ENCODE data around the gene MOGAT1. TPM values are rescaled to one million over a fixed set of nuclear protein-coding genes. Genes with fewer than 3 reads are reported as not detected.
A peak's percentile ranks its signal among the peaks of the same experiment; 100 is the strongest.
"Not testable (repeated sequence)": the region's sequence is repeated elsewhere in the genome, so short reads cannot be mapped to it uniquely, and the experiment has no call there.

MOGAT1 gene
- total RNA-seq, 1 donor from 2014 or later, result not detected

DNA sequence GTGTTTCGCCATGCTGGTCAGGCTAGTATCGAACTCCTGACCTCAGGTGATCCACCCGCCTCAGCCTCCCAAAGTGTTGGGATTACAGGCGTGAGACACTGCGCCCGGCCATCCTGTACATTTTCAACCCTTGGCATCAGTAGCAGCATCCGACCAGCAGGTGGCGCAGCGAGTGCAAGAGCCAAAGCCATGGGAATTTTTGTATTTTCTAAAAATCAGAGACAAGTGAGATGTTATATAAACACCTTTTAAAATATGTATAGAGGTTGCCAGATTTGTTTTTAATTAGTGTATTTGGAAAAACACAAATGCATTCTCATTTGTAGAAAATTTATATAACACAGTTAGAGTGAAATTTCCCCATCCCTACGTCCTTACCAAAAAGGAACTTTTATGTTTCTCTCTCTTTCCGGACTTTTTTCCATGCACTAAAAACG is 36.8 kb downstream of the MOGAT1 start:
- DNase-seq (ENCODE audit: low spot score in 2 of 2) (peak; percentile 22 to 39), FAIRE-seq (peak; percentile 82)

- DNase-seq (ENCODE audit: low spot score in 2 of 2) (peak; percentile 44 to 62), FAIRE-seq (no peak)
Observed at GRCh38 chr2:222709191-222709891, 37.9 kb downstream of the MOGAT1 start.

GRCh38 chr2:222710736-222711135 is 39.3 kb downstream of the MOGAT1 start:
- FAIRE-seq, result no peak
- DNase-seq (ENCODE audit: low spot score in 2 of 2), result no peak

- FAIRE-seq (no peak), DNase-seq (ENCODE audit: low spot score in 2 of 2) (no peak)
Observed at GRCh38 chr2:222711315-222711940, 40.0 kb downstream of the MOGAT1 start.

DNA sequence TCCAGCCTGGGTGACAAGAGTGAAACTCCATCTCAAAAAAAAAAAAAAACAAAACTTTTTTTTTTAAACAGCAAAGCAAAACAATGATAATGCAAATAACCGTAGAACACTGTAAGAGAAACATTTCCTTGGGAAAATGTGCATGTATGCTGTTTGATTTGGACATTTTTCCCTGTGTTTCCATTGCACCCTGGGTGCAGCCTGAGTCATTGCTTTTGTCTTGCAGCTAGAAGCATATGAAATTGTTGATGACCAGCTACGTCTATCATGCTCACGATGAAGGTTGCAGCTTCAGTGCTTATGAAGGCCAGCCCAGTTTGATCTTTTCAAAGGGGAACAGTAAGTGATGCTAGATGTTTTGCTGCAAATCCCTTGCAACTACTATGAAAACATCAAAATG is 41.5 kb downstream of the MOGAT1 start:
- no peak for FAIRE-seq
- DNase-seq (ENCODE audit: low spot score in 2 of 2), result no peak

DNA sequence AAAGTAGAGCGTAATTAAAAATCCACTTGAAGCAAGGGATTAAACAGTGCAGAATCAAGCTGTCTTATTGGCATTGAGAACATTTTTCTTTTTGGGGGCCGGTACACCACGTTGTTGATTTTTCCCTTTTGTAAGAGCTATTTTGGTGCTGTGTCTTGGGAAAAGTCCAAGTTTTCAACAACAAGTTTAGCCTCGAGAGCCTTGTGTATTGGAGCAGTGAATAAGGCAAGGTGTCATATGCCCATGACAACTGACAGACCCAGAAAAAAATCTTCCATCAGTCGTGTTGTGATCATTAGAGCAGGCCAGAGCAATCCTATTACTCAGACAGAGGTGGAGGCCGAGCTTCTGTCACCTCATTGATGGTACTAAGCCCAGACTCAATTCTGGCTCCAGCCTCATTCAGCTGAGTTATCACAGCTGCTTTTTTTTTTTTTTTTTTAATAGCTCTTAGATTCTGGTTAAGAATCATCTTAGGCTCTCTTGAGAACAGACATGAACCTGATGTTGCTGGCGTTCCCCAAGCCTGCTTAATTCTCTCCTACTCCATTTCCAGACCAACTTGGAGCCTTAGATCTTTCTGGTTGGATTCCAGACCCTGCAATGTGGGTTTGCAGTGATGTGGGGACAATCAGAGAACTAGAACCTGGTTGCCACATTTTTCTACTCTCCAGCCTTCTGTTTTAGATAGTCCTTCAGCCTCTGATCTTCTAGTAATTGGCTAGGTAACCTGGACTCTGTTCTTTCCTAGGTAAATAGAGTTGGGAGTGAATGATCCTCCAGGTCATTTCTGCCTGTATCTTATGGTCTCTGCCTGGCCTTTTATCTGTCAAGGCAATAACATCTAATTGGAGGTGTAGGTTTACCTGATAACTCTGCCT is 43.1 kb downstream of the MOGAT1 start:
- no peak for DNase-seq (ENCODE audit: low spot score in 2 of 2)

DNA sequence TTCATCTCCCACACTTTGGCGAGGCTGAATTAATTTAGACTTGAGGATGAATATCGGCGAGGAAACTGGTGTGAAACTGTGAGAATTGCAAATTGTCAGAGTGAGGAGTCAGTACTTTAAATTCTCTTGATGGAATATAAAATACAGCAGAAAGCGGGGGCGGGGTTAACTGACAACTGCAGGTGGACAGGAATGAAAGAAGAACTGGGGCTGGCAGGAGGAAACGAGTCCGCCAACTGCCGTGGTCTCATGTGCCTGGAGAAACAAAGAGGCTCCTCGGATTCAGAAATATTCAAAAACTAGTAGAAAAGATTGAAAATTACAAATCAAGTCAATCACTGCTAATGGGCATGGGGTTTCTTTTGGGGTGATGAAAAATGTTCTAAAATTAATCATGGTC is 44.3 kb downstream of the MOGAT1 start:
- no peak for DNase-seq (ENCODE audit: low spot score in 2 of 2)
- FAIRE-seq, result no peak

More for the DNA sequence above, 43.1 kb downstream of the MOGAT1 start:
- no peak for FAIRE-seq

- not testable (repeated sequence) for DNase-seq (ENCODE audit: low spot score in 2 of 2); FAIRE-seq
Observed at GRCh38 chr2:222719787-222720186, 48.3 kb downstream of the MOGAT1 start.

GRCh38 chr2:222721597-222721996 is 50.1 kb downstream of the MOGAT1 start:
- FAIRE-seq; DNase-seq (ENCODE audit: low spot score in 2 of 2): not testable (repeated sequence)

DNA sequence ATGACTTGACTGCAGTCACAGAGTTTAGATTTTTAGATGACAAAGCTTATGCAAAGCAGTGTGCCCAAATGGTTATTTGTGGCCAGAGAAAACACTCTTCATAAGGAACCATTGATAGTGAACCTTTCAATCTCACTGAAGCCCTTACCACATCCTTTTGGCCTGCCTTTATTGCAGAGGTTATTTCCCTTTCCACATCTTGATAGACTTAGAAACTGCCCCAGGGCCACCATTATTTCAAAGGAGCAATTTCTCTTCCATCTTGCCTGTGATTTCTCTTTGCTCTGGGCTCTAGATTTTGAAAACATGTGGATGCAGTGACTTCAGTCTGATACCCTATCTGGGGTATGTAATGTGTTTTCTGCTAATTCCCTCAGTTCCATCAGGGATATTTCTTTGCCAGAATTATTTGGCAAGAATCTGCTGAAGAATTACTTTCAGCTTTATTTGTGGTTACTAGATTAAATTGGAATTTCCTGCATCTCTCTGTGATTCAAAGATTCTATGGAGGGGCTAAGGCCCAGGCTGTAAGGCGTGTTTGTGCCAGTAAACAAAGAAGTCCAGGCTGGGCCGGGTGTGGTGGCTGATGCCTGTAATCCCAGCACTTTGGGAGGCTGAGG is 51.0 kb downstream of the MOGAT1 start:
- DNase-seq (ENCODE audit: low spot score in 2 of 2) (no peak), FAIRE-seq (no peak)

DNA sequence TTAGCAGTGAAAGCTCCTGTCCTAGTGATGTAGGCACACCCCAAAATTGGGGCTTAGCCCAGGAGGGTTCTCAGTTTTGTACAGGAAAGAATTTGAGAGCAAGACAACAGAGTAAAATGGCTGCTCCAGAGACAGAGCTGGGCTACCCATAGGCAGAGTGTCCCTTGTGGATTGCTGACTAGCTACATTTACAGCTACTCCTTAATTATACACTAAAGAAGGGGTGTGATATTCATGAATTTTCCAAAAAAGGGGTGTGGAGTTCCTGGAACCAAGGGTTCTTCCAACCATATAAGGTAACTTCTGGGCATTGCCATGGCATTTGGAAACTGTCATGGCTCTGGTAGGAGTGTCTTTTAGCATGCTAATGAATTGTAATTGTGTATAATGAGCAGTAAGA is 52.8 kb downstream of the MOGAT1 start:
- no peak for DNase-seq (ENCODE audit: low spot score in 2 of 2)
- no peak for FAIRE-seq

DNA sequence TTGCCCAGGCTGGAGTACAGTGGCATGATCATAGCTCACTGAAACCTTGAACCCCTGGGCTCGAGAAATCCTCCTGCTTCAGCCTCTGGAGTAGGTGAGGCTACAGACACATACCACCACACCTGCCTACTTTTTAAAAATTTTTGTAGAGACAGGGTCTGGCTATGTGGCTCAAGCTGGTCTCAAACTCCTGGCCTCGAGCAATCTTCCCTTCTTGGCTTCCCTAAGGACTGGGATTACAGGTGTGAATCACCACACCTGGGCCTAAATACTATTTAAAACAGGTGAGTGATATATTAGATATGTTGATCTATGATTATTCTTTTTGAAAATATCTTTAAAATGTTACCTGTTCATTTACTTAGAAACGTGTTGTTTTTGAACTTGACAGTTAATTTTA is 57.2 kb downstream of the MOGAT1 start:
- DNase-seq (ENCODE audit: low spot score in 2 of 2), result no peak
- FAIRE-seq, result peak; percentile 95

DNA sequence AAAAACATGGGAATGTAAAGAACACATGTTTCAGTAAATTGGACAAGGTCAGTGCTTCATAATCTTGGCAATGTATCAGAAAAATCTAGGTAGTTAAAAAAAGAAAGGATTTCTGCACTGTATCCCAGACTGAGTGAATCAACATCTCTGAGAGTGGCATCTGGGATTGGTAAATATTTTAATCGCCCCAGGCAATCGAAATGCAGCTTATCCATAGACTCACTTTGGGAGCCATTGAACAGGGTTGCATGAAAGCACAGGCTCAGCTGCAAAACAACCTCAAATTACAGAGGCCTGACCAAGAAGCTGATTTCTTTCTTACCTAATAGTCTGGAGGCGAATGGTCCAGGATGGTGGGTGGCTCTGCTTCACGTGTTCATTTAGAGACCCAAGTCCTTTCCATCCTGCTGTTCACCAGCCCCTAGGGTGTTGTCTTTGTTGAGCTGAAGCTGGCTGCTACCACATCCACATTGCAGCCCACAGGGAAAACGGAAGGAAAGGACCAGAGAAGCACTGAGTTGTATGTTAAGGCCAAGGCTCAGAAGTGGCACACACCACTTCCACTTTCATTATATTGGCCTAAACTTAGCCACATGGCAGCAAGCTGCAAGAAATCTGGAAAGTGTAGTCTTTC is 59.0 kb downstream of the MOGAT1 start:
- DNase-seq (ENCODE audit: low spot score in 2 of 2) (no peak), FAIRE-seq (no peak)

GRCh38 chr2:222731201-222731621 is 59.8 kb downstream of the MOGAT1 start:
- no peak for DNase-seq (ENCODE audit: low spot score in 2 of 2)
- FAIRE-seq, result no peak

DNA sequence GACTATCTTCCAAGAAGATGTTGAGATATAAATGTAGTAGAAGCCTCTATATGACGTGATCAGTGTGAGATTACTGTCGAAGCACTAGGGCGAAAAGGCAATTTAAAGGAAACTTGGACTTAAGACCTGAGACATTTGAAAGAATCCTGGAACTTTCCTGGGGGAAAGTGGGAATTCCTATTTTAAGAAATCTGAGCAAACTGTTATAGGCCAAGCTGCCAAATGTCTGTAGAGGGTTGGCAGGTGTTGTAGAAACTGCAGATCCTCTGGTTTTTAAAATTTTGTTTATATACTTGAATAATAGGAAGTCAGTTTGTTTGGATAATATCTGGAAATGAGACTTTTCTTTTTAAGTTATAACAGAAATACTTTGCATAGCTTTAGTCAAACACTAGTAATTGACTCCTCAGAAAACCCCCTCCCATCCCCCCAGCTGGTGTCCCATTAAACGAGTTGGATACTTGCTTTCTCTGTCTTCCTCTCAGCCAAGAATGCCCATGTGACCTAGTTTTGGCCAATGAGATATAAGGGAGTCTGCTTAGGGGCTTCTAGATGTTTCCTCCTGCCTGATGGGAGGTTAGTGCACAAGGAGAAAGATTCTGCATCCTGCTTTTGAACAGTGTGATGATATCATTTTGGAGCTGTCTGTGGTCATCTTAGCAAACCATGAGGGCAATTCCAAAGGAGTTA is 61.2 kb downstream of the MOGAT1 start:
- DNase-seq (ENCODE audit: low spot score in 2 of 2) (no peak), FAIRE-seq (no peak)

- FAIRE-seq (no peak), DNase-seq (ENCODE audit: low spot score in 2 of 2) (no peak)
Observed at GRCh38 chr2:222733470-222733845, 62.0 kb downstream of the MOGAT1 start.

DNA sequence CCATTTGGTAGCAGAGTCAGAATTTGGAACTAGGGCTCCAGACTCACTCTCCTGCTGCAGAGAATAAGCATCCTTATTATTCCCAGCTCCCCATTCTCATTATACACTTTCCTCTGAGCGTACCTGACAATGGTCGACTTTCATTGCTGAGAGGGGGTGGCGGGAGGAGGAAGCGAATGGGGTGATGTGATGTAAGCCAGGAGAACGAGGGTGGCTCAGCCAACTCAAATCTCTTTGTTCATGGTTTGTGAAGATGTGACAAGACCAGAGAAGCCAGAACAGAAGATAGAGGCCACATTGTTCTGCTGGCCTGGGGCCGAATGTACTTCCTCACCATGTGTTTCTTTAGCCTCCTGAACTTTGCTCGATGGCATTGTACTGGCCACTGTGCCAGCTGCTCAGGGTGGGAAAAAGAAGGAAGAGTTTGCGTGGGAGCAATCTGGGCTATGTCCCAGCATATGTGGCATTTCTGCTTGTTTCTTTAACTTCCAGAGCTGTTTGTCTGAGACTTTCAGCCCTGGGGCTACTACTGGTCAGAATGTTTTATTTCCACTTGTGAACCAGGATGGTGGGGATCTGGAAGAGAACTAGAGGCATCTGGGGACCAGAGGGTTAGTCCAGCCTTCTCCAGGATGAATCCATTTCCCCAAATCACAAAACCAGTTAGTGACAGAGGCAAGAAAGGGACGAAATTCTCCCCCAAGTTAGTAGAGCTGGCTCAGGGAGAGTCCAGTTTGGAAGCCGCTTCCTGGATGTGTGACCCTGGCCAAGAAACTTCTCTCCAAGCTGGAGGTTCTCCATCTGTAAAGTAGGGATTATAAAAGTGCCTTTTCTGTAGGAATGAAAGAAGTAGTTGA is 62.6 kb downstream of the MOGAT1 start:
- DNase-seq (ENCODE audit: low spot score in 2 of 2) (no peak), FAIRE-seq (no peak)

DNA sequence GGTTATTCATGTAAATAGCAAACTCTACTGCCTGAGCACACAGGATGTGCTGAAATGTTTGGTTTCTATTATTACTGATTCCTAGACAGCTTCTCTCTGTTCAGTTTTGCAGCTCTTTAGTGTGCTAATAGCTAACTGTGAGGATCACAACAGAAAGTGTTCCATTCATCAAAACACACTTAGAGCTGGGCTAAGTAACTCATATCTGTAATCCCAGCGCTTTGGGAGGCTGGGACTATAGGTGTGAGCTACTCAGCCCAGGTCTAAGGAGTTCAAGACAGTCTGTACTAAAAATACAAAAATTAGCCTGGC is 63.2 kb downstream of the MOGAT1 start:
- FAIRE-seq, result no peak

GRCh38 chr2:222736301-222736700 is 64.8 kb downstream of the MOGAT1 start:
- no peak for FAIRE-seq
- DNase-seq (ENCODE audit: low spot score in 2 of 2), result no peak

More for the DNA sequence above, 63.2 kb downstream of the MOGAT1 start:
- DNase-seq (ENCODE audit: low spot score in 2 of 2), result no peak
